SK-N-SH (cell line): ENCODE measurements around the gene ALDH9A1. TPM values are rescaled to one million over a fixed set of nuclear protein-coding genes. Genes with fewer than 3 reads are reported as not detected.

ENCODE experiments used
- polyA plus RNA-seq, 3 experiments: library from polyadenylated mRNA; depleted of rRNA; stranded (reverse); fragments of >200 nt; gene quantifications; 2 replicates each; pipeline ENCODE4 v1.2.3, GENCODE V29; 2012

ALDH9A1 gene
- polyA plus RNA-seq, 1 of the 3 experiments (the other 2 are of a cell fraction), result 31.3 TPM

Other genes starting within 250 kb of the ALDH9A1 start
- gene LRRC52, start 154.6 kb downstream of the ALDH9A1 start, polyA plus RNA-seq (2012; rRNA removed), result not detected in 2 replicates
- 245 and 270 TPM in 2 replicates for gene MGST3, start 67.3 kb downstream of the ALDH9A1 start, polyA plus RNA-seq (2012; rRNA removed)
- 54.4 and 114 TPM in 2 replicates for gene TMCO1, start 70.3 kb upstream of the ALDH9A1 start, polyA plus RNA-seq (2012; rRNA removed)
- 50.1 and 53.7 TPM in 2 replicates for gene UCK2, start 129.1 kb upstream of the ALDH9A1 start, polyA plus RNA-seq (2012; rRNA removed)